ENCODE measurements around the gene C2orf42.
"Not testable (repeated sequence)": the region's sequence is repeated elsewhere in the genome, so short reads cannot be mapped to it uniquely, and the experiment has no call there.

C2orf42 gene

DNA sequence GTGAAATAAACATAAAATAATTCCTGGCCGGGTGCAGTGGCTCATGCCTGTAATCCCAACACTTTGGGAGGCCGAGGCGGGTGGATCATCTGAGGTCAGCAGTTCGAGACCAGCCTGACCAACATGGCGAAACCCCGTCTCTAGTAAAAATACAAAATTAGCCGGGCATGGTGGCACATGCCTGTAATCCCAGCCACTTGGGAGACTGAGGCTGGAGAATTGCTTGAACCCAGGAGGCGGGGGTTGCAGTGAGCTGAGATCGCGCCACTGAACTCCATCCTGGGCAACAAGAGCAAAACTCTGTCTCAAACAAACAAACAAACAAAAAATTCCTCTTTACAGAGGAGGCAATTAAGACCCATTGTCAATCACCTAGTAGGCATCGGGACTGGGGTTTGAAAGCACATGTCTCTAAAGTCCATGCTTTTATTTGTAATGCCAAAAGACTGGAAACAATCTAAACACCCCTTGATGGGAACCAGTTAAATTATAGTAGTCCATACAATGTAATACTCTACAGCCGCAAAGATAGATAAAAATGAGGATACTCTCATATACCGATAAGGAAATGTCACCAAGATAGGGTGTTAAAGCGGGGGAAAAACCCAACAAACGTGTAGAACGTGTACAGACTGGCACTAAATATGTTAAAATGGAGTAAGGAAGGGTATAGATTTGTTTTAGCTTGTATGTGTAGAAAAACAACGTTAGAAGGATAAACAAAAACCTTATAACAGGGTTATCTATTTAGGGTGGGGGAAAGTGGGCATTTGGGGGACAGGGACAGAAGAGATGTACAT lies 59.3 kb downstream of the C2orf42 start:
- DNase-seq: not testable (repeated sequence)

GRCh38 chr2:70128005-70128404 lies 62.8 kb downstream of the C2orf42 start:
- DNase-seq: no peak

GRCh38 chr2:70126413-70126812 lies 64.4 kb downstream of the C2orf42 start:
- DNase-seq: no peak

- DNase-seq: no peak
Measured at GRCh38 chr2:70125498-70125898, 65.3 kb downstream of the C2orf42 start.

DNA sequence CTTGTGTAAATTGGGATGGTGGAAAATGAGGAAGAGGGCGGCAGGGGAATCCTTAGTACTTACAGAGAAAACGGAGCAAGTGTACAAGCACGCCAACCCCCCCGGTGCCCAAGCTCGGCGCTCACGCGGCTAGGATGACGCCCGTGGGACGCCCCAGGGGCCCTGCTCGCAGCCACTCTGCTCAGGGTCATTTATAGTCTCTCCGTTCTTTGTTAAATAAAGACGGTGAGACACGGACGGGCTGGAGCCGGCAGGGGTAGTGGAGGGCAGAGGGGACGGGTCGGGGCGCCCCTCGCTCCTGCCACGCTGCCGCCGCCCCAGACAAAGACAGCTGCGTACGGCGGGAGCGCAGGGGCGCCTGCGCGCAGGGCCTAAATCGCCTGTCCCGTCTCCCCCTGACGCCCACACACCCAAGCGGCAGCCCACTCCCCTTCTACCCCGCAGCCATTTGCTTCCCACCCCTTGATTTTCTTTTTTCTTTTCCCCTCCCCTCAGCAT lies 65.8 kb downstream of the C2orf42 start:
- peak; percentile 58 for DNase-seq

GRCh38 chr2:70123829-70124116 lies 67.0 kb downstream of the C2orf42 start:
- DNase-seq: no peak

GRCh38 chr2:70123051-70123828 lies 67.6 kb downstream of the C2orf42 start:
- peak; percentile 80 for DNase-seq

GRCh38 chr2:70122470-70122869 lies 68.3 kb downstream of the C2orf42 start:
- no peak for DNase-seq

GRCh38 chr2:70121627-70122372 lies 69.0 kb downstream of the C2orf42 start:
- no peak for DNase-seq

GRCh38 chr2:70118798-70119454 lies 71.9 kb downstream of the C2orf42 start:
- DNase-seq: no peak

GRCh38 chr2:70116936-70117552 lies 73.8 kb downstream of the C2orf42 start:
- no peak for DNase-seq

DNA sequence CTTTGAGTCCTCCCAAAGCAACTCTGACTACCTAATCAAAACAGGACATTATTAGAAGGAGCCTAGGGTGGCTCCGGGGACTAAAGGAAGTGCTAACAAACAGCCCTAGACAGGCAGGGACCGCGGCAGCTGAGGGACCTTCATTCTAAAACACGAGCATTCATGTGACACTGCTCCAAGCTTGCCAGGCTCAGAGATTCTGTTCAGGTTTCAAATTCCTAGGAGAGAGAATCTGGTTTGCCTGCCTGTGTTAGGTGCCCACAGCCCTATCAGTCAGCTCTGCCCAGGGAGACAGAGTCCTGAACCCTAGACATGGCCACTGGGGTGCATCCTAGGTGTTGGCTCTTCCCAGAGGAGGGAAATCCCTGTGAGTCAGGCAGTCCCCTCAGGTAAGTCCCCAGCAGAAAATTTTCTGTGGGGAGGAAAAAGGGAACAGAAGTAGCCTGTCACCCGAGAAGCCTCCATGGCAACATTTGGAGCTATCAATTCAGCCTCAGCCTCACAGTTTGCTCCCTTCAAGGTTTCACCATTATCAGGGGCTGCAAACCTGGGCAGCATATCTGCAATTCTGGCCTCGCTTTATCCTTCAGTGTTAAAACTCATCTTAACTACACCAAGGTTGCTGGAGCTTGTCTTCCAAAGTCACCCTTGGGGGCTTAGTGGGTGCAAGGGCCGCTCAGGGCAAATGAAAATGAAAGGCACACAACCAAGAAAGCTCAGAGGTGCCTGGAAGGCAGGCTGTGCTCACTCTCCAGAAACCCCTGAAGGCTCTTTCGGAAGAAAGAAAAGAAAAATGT lies 75.0 kb downstream of the C2orf42 start:
- DNase-seq: no peak

- peak; percentile 44 for DNase-seq
Measured at GRCh38 chr2:70113359-70114070, 77.3 kb downstream of the C2orf42 start.

DNA sequence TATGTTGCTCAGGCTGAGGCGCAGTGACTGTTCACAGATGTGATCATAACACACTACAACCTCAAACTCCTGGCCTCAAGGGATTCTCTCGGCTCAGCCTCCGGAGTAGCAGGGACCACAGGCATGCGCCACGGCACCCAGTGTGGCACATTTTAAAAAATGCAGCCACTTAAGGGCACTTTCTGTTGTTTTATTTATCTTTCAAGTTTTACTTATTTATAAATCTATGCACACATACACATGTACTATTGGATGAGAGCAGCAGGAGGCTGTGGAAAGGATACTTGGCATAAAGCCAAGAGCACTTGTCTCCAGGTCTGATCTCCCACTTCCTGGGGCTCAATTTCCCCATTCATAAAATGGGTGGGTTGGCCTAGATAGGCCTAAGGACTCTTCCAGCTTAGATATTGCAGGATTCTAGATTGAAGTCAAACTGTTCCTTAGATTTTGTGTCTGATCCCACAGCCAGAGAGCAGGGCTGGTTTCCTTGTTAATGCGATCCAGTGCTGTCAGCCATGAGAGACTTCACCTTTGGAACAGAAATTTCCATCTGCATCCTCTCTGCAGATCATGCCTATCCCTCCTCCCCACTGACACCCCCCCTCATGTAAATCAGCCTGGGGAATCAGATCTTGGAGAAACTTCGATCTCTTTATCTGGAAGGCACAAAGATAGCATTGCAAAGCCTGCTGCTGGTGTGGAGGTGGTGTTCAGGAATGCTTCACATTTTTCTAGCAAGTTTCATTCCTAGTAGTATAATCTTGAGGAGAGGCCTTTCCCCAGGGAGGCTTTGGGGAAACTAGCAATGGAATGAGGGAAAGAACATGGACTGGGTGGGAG lies 78.8 kb downstream of the C2orf42 start:
- DNase-seq: peak; percentile 93

GRCh38 chr2:70110397-70110796 lies 80.4 kb downstream of the C2orf42 start:
- not testable (repeated sequence) for DNase-seq

DNA sequence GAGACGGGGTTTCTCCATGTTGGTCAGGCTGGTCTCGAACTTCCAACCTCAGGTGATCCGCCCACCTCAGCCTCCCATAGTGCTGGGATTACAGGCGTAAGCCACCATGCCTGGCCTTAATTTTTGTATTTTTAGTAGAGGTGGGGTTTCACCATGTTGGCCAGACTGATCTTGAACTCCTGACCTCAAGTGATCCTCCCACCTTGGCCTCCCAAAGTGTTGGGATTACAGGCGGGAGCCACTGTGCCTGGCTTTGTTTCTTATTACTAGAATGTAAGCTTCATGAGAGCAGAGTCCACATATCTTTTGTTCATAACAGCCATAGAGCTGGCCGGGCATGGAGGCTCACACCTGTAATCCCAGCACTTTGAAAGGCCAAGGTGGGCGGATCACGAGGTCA lies 84.7 kb downstream of the C2orf42 start:
- not testable (repeated sequence) for DNase-seq

DNA sequence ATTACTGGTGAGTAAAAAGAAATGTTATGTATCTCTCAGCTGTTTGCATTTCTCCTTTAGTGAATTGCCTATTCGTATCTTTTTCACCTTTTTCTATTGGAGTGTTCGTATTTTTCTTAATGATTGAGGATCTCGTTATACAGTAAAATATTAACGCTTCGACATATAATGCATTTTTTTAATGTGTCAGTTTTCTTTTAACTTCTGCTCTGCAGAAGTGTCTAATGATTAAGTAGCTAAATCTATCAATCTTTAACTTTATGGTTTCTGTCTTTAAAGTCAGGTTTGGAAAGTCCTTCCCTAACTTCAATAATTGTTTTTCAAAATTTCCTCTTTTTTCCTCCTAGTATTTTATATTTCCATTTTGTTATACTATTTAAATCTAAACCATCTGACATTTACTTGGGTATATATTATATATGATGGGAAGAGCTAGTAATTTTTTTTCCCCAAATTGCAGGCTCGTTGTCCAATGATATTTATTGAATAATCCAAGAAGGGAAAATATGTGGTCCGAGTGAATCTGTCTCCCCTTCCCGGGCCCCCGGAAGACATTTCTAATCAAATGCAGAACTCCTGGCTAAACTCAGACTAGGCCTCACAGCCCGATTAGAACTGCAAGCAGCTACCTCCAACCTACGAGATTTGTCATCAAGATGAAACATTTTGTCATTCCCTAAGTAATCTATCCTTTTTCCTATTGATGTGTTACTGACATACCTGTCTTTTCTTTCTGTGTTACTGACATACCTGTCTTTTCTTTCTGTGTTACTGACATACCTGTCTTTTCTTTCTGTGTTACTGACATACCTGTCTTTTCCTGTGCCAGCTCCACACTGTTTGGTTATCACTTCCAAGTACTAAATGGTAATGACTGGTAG lies 86.3 kb downstream of the C2orf42 start:
- DNase-seq: peak; percentile 86

DNA sequence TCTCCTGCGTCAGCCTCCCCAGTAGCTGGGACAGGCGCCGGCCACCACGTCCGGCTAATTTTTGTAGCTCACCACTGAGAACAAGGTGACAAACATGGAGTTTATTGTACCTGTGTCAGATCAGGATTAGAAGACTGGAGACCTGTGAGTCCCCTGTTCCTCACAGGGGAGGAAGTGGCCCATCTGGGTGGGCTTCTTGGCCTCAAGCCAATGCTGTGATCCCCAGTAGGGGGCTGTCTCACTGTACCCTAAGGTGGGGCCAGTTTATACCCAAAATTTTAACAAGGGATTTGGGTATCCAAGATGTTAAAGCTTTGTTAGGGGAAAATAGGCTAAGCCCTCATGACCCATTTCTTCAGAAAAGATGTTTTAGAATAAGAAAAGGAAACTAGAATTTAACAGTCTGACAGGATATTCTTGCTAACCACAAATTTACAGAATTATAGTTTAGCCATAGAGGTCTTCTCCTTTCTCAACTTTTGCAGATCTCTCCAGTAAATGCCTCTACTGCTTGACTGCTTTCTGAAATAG lies 87.2 kb downstream of the C2orf42 start:
- DNase-seq: no peak

Data from fibroblast of skin of scalp (primary cell).